ENCODE results near the gene HMCN2.

DNA sequence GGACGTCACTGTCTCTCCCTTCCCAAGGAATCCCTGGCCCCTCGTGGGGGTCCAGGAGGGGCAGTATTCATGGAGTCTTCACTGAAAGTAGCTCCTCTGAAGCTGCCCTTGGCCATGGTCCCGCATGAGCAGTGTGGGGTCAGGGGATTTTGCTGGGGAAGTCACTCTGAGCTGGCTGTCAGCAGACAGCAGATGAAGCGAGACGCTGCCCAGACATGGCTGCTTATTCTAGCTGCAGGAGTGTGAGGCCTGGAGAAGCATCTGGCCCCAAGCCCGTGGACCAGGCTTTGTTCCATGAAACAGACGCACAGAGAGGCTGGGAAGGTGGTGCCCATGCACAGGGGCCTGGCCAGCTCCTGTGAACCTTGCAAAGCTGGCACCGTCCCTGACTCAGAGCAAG, 157.7 kb downstream of the HMCN2 start:
- TF ChIP-seq, protein P1, sequence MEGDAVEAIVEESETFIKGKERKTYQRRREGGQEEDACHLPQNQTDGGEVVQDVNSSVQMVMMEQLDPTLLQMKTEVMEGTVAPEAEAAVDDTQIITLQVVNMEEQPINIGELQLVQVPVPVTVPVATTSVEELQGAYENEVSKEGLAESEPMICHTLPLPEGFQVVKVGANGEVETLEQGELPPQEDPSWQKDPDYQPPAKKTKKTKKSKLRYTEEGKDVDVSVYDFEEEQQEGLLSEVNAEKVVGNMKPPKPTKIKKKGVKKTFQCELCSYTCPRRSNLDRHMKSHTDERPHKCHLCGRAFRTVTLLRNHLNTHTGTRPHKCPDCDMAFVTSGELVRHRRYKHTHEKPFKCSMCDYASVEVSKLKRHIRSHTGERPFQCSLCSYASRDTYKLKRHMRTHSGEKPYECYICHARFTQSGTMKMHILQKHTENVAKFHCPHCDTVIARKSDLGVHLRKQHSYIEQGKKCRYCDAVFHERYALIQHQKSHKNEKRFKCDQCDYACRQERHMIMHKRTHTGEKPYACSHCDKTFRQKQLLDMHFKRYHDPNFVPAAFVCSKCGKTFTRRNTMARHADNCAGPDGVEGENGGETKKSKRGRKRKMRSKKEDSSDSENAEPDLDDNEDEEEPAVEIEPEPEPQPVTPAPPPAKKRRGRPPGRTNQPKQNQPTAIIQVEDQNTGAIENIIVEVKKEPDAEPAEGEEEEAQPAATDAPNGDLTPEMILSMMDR (IDR thresholded peaks at IDR 0.05), result no peak
- no peak for TF ChIP-seq POLR2A (IDR thresholded peaks at IDR 0.05)

Measured in prostate gland (tissue), 2 donors.